ENCODE data around the gene PSRC1.

- TF ChIP-seq POLR2AphosphoS5 (IDR thresholded peaks at IDR 0.05; ENCODE audit: borderline replicate concordance, low read depth, low read length) (no peak), EZH2 (IDR thresholded peaks at IDR 0.05) (no peak)
Measured at GRCh38 chr1:109319114-109319513, 36.2 kb upstream of the PSRC1 start.

Data from SK-N-MC (cell line).